ENCODE data around the gene DNAJB1.
"Not testable (repeated sequence)": the region's sequence is repeated elsewhere in the genome, so short reads cannot be mapped to it uniquely, and the experiment has no call there.

DNAJB1 gene

DNA sequence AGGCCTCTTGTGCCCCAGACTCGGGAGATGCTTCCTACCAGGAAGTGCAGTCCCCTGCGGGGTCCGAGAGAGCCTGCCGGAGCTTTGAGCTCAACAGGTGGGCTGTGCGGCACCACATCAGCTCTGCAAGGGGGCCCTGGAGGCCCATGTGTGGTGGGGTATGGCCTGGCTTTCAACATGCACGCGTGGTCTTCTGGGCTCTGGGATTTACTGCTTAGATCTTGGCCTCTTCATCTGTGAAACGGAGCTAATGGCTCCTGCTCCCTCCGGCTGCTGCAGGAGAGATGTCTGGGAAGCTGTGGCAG, 35.7 kb upstream of the DNAJB1 start:
- no peak for DNase-seq

DNA sequence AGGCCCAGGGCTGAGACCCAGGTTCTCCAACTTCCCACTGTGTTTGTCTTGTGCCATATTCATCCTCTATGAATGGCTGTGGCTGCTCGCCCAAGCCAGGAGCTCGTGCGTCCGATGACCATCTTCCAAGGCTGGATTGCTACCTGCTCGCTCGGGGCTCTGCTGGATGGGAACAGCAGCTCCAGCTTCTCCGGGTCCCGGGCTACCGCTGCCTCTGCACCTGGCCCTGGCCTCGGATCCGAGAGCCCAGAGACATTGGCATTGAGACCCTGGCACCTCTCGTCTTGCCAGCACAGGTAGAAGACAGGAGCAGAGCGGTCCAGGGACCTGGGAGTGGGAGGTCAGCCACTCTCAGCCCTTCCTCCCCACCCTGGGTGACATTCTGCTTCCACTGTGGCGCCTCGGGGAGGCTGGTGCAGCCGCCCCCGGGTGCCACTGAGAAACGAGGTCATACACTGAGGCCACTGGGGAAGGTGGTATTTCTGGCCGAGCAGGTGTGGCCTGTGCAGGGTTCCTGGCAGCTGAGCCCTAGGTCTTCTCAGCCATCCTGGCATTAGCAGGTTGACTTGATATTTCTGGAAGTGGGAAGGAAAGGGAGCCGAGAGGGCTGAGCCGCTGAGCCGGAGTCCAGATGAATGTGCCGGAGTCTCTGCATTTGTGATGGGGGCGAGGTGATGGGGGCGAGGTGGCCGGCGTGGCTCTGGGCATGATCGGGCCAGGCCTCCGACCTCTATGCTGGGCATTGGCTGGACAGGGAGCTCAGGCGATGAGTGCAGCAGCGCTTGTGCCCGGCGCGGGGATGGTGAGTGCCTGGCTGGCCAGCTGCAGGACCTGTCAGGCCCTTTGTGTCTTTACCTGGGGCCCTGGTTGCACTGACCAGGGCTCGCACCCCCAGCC, 35.1 kb upstream of the DNAJB1 start:
- no peak for DNase-seq

DNA sequence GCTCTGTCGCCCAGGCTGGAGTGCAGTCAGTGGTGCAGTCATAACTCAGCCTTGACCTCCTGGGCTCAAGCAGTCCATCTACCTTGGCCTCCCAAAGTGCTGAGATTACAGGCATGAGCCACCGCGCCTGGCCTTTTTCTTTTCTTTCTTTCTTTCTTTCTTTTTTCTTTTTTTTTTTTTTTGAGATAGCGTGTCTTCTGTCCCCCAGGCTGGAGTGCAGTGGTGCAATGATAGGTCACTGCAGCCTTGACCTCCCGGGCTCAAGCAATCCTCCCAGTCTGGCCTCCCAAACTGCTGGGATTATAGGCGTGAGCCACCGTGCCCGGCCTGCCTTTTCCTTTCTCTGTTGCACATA, 33.8 kb upstream of the DNAJB1 start:
- DNase-seq = not testable (repeated sequence)

DNA sequence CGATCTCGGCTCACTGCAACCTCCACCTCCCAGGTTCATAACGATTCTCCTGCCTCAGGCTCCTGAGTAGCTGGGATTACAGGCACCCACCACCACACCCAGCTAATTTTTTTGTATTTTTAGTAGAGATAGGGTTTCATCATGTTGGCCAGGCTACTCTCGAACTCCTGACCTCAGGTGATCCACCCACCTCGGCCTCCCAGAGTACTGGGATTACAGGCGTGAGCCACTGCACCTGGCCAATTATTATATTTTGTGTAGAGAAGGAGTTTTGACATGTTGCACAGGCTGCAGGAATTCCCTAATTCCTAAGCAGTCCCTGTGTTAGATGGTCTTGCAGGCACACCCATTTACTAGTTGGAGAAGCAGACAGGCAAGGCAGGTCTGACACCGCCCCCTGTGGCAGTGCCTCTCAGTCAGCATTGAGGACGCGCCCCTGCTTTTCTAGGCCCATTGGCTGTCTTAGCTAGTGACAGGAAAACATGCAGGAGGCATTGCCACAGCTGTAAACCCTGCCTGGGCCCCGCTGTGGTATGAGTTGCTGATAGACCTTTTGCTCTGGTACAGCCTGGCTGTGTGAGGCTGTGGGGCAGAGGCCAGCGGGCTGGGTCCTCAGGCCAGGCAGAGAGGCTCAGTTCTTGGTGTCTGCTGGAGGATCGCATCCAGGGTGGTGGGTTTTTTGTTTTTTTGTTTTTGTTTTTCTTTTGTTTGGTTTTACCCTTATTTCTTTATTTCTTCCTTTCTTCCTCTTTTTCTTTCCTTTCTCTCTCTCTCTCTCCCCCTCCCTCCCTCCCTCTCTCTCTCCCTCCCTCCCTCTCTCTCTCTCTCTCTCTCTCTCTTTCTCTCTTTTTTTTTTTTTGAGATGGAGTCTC, 33.2 kb upstream of the DNAJB1 start:
- DNase-seq = not testable (repeated sequence)

DNA sequence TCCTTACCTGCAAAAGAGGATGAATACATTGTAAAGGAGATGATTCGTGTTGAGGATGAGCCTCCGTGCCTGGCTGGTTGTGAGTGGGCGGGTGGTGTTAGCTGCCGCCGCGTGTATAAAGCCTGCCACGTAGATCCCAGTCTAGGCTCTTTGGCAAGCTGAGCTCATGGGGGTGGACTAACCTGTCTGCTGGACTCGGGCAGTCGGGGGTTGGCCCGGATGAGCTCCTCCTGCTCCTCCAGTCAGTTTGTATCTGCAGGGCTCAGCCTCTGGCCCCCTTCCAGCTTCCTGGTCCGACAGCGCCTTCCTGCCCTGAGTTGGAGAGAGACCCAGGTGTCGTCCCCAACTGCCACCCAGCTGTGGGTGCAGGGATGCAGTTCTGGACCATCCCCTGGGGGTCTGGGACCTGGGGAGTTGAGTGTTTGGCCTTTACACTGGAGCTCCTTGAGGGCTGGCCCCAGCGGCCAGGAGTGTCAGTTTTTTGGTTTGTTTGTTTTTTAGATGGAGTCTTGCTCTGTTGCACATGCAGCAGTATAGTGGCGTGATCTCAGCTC, 32.1 kb upstream of the DNAJB1 start:
- DNase-seq = no peak

DNA sequence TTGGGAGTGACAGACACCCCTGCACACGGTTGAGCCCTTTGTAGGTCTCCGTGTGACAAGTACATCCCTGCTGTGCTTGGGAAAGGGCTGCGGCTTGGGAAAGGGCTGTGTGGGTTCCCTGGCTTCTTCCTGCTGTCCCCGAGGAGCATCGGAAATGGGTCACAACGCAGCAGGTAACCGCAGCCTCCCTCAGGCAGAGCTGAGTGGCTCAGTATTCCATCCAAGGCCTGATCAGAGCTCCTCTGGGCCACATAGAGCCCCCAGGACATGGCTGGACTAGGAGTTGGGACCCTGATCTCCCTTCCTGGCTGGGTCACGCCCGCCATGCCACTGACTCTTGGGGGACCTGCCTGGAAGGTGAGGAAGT, 27.5 kb upstream of the DNAJB1 start:
- DNase-seq = no peak

DNA sequence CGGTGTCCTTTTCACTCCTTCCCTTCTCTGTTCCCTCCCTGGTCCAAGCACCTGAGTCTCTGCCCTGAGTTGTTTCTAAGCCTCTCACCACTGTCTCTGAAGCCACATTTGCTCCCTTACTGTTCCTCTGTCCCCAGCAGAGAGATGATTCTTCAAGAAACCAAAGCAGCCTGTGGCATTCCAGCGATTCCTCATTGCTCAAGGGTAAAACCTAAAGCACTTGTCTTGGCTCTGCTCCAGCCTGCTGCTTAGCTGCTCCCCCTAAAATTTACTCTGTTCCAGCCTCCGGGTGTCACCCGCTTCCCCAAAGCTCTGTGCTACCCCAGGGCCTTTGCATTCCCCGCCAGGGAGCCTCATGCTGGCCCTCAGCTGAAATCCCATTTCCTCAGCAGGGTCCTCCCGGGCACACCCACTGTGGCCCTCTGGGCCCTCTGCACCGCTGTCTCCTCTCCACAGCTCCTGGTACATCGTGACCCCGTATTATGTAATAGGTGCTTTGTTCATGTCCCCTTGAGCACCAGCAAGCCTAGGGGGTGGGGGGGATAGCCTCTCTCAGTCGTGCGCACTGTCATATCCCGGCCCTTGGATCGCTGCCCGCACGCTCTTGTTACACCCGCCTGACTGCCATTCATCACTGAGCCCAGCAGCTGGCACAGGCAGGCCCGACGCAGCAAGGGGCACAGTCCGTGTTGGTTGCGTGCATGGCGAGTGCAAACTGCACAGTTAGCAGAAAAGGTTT, 26.9 kb upstream of the DNAJB1 start:
- DNase-seq = no peak

DNA sequence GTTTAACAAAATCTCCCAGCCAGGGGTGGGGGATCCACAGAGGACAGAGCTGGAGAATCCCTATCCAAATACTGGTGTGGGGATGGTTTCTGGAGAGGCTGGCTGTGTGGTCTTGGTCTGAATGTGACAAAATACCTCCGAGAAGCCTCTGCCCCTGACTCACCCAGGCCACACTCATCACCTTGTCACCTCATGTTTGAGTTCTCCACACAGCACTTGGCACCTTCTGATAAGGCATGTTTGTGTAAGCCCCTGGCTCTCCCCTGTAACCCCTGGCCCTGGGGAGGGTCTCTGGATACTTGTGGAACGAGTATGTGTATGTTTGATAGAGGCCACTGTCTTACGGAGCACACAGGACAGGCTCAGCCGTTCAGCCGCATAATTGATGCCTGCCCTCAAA, 25.9 kb upstream of the DNAJB1 start:
- DNase-seq = no peak

DNA sequence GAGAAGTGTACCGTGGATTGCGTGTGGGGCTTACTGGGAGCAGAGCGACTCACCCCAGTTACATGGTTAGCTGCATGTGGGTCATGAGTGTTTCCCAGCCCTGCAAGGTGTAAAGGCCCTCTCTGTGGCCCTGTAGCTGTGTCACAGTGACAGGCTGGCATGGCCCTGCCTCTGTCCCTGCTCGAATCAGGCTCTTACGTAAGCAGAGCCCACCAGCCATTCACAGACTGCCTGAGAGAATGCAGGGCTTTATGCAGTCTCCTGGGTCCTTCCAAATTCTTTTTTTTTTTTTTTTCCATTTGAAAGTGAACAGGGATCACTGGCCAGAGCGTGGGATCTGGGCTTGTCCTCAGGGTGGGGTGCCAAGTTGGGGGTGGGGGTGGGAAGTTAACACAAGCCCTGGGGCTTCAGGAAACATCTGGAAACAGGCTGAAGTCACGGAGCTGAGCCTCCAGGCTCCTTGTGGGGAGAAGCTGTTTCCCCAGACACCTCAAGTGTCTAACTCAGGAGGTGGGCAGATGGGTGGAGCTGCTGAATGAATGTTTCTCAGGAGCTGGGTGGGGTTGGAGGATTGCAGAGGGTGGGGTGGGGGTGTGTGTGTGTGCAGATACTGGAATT, 24.6 kb upstream of the DNAJB1 start:
- no peak for DNase-seq

DNA sequence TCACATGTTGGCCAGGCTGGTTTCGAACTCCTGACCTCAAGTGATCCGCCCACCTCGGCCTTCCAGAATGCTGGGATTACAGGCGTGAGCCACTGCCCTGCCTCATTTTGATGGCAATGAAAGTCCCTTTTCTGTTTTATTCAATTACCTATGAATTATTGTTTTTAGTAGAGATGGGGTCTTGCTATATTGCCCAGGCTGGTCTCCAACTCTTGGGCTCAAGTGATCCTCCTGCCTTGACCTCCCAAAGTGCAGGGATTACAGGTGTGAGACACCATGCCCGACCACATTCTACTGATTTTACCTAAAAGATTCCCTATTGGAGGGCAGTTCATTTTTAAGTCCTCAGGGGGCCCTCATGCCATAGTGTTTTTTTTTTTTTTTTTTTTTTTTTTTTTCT, 23.8 kb upstream of the DNAJB1 start:
- not testable (repeated sequence) for DNase-seq

DNA sequence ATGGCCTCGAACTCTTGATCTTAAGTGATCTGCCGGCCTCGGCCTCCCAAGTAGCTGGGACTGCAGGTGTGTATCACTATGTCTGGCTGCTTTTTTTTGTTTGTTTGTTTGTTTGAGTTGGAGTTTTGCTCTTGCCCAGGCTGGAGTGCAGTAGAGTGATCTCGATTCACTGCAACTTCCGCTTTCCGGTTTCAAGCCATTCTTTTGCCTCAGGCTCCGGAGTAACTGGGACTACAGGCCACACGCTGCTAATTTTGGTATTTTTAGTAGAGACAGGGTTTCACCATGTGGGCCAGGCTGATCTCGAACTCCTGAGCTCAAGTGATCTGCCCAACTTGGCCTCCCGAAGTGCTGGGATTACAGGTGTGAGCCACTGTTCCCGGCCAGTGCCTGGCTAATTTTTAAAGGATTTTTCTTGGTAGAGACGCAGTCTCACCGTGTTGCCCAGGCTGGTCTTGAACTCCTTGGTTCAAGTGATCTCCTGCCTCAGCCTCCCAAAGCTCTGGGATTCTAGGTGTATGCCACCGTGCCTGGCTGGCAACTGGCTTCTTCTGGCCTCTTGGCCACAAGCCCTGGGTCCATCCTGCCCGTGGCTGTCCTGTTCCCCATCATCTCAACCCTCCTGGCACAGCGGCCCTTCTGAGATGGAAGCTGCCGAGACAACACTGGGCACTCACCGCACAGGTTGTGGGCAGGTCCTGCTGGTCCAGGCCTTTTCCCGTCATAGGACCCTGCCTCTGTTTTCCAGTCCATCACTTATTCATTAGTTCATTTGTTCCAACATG, 22.7 kb upstream of the DNAJB1 start:
- no peak for DNase-seq

DNA sequence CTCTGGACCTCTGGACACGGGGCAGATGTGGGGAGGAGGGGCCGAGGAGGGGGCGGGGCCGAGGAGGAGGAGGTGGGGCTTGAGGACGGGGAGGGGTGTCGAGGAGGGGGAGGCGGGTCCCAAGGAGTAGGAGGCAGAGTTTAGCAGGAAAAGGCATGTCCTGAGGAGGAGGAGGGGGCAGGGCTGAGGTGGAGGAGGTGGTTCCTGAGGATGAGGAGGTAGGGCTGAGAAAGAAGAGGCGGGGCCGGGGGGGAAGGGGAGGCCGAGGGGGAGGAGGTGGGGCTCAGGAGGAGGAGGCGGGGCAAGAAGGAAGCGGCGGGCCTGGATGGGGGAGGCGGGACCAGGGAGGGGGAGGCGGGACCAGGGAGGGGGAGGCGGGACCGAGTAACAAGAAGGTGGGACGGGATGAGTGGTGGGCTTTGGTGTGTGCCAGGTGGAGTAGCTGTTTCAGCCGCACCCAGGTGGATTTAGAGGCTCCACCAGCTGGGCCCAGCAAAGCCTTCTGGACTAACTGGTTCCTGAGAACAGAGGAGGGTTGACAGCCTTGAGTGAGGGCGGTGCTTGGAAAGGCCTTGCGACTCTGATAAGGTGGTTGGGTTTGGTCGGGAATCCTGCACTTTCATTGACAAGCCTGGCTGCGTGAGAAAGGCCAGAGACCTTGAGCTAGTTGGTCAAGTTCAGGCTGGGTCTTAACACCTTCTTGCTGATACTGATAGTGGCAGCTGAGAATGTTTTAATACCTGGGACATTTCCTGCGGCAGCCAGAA, 18.9 kb upstream of the DNAJB1 start:
- peak; percentile 29 for DNase-seq

DNA sequence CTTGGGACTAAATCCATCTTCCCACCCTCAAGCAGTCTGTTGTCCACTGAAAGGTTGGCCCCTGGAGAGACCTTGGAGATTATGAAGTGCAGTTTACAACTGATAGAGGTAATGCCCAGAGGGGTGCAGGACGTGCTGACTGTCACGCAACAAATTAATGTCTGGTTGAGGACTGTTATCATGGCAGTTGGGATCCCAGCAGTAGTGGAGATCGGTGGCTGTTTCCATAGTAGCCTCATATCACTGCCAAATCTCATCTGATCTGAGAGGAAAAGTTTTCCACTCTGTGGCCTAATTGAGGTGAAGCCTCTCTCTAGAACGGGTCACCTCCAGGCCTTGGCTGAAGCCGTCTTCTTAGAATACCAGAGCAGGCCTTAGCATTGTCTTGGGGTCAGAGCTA, 15.3 kb upstream of the DNAJB1 start:
- DNase-seq = no peak

DNA sequence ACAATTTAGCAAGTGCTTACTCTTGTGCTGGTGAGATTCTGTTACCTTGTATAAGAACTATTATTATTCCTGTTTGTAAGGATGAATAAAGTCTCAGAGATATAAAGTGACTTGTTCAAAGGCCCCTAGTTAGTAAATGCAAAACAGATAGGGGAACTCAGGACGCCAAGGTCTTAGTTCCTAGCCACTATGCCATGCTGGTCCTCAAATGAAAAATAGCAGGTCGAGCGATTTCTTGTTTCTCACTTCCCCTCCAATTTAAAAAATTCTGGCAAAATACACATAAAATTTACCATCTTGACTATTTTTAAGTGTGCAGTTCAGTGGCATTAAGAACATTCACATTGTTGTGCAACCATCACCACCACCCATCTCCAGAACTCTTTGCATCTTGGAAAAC, 12.3 kb upstream of the DNAJB1 start:
- no peak for DNase-seq

DNA sequence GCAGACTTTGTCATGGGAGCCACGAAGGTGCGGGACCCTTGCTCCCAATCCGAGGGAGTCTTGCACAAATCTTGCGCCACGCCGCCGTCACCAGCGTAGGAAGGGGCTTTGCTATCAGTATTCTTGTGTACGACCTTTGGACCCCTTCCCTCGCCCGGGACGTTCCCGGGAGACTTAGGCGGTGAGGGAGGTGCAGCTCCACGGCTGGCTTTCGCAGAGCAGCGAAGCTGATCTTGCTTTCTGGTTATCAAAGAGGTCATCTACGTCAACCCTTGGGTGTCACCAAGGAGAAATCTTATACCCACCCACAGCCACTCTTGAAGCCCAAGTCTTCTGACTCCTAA, 11.8 kb upstream of the DNAJB1 start:
- no peak for DNase-seq

DNA sequence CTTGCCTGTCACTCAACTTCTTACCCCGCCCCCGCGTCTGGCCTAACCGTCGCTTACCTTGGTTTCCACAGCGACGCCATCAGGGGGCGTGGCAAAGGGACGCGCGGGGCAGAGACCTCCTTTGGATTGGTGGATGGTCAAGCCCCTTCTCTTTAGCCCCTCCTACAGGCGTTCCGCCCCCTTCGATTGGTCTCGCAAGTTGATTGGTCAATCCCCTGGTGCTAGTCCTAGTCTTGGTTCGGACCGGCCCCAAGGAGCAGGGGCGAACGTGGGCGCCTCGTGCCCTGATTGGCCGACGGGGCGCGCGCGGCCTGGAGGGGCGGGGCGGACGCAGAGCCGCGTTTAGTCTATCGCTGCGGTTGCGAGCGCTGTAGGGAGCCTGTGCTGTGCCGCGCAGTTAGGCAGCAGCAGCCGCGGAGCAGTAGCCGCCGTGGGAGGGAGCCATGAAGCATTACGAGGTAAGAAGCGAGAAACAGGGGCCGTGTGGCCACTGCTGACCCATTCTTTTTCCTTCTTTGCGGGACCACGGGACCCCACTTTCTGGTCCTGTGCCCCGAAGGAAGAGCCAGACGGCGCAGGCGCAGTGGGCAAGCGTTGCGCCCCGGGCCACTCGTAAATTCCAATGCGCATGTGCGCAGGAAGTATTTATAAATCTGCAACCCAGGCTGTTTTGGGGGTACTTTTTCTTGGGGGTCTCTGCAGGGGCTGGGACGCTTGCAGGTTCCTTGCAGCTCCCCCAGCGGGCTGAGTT, 11.2 kb upstream of the DNAJB1 start, which contains the start of gene TECR:
TSS of gene TECR (plus strand) at position 341 of the 751 bp plus-strand sequence. CDS start at position 444, 103 bp downstream.
- DNase-seq = peak; percentile 99

DNA sequence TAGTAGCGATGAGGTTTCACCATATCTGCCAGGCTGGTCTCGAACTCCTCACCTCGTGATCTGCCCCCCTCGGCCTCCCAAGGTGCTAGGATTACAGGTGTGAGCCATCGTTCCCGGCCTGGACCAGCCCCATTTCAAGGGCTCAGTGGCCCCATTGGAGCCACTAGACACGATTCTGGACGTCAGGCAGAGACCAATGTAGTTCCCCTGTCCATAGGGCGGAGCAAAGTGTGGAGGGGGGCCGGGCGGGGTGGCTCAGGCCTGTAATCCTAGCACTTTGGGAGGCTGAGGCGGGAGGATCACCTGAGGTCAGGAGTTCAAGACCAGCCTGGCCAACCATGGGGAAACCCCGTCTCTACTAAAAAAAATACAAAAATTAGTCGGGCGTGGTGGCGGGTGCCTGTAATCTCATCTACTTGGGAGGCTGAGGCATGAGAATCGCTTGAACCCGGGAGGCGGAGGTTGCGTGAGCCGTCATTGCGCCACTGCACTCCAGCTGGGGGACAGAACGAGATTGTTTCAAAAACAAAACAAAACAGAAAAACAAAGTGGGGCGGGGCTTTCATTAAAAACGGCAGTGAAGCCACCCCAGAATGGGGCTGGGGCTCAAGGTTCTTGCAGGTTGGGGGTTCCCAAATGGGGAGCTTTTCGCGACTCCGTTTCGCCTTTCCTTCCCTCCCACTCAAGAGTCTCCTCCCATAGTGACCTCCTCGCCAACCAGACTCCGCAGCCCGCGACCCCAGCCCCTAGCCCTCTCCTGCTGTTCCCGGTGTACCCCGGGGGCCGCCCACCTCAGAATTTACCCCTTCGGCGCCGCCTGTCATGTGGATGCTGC, 10.4 kb upstream of the DNAJB1 start:
- peak; percentile 94 for DNase-seq

DNA sequence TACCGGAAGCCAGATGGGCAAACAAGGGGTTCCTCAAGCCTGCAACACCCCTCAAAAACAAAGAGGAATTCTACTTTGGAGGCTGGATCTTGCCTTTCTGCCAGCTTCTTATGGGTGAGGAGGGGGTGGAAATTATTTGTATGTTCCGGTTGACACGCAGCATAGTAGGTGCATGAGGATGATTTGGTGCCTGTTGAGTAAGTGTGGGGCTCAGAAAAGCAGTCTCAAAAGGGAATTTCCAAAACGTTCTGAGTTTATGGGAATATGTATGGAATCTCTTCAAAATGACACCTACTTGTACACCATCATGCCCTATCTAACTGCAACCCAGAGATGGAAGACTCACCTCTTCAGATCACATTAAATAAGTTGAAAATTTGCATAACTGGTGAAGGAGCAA, 8.2 kb upstream of the DNAJB1 start:
- no peak for DNase-seq

DNA sequence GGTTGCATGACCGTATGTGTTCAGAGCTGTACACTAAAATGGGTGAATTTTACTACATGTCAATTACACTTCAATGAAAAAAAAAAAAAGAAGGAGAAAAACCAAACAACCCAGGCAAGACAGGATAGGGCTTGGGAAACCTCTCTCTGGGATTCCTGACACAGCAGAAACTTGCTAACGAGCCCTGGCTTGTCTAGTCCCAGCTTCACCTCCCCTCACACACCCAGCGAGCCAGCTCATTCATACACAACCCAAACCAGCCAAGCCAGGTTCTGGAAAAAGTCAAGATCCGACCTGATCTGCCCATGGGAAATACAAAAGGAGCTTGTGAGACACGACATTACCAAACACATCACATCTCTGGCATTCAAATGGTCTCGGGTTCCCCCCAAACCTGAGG, 7.5 kb upstream of the DNAJB1 start:
- no peak for DNase-seq
